HCT116 (cell line): ENCODE measurements around the gene FGF19. TPM values are rescaled to one million over a fixed set of nuclear protein-coding genes. Genes with fewer than 3 reads are reported as not detected.

Experiments used
- ATAC-seq: fragments of 200-7000 bp; cut with Tn5 transposase; 2 replicates; pipeline ENCODE4 v1.9.1; 2020; ENCODE audit warnings: mild to moderate bottlenecking, moderate library complexity
- BruUV-seq: library from RNA; stranded (reverse); fragments of 400-500 nt; replicated peaks from 2 replicates; lab custom pipeline; 2021; lab: Mats Ljungman, UMichigan
- CTCF ChIA-PET: fragments of 300-600 bp; sonication (Branson Sonifier 250); formaldehyde crosslinking; loops from one replicate; lab custom pipeline; 2021; ENCODE audit warnings: antibody characterized with exemption; lab: Charles Lee
- POLR2A ChIA-PET: fragments of 300-600, 350-600 bp; sonication (Branson Sonifier 250); formaldehyde crosslinking; loops from one replicate; lab custom pipeline; 2021; ENCODE audit warnings: antibody characterized with exemption; lab: Charles Lee
- RAD21 ChIA-PET, 2 experiments: fragments of 300-600 bp; sonication (Branson Sonifier 250); formaldehyde crosslinking; loops; one replicate each; lab custom pipeline; 2023; ENCODE audit warnings: low total read pairs in 2 of 2; ENCODE audit not compliant: uncharacterized antibody in 2 of 2, unreplicated experiment in 2 of 2, low non-redundant PET in 1 of 2; lab: Charles Lee
- DNase-seq: peaks from one replicate; pipeline ENCODE4 v3.0.0-alpha.2; 2010; ENCODE audit warnings: low read depth, low spot score
- H2AFZ ChIP-seq: fragments of 200-600 bp; shearing (Covaris generic), sonication (generic); 2 replicates; pipeline ENCODE4 v1.6.1; 2017; ENCODE audit warnings: low read depth, mixed run types, mixed read lengths, antibody characterized with exemption, low read length; ENCODE audit not compliant: poor library complexity, severe bottlenecking
- H3K27ac ChIP-seq: 2 replicates; pipeline ENCODE4 v1.5.1; 2012; ENCODE audit warnings: low read depth, low read length
- H3K27me3 ChIP-seq: fragments of 200-600 bp; sonication (generic); 2 replicates; pipeline ENCODE4 v1.6.1; 2016; ENCODE audit warnings: mixed run types, low read length, mixed read lengths; ENCODE audit not compliant: insufficient read depth
- H3K36me3 ChIP-seq, 2 experiments: fragments of 200-500 bp in 1 of 2; fragments of 200-600 bp in 1 of 2; sonication (Bioruptor generic) in 1 of 2; sonication (generic) in 1 of 2; 2 replicates each; pipeline versions ENCODE4 v1.5.1 to v1.6.1; 2014 to 2016; ENCODE audit warnings: low read length in 2 of 2, inconsistent platforms in 1 of 2, mixed read lengths in 1 of 2, mixed run types in 1 of 2; ENCODE audit not compliant: insufficient read depth in 2 of 2, control insufficient read depth in 1 of 2
- H3K4me1 ChIP-seq, 2 experiments: fragments of 200-600 bp in 1 of 2; sonication (generic) in 1 of 2; 2 replicates each; pipeline versions ENCODE4 v1.5.1 to v1.6.1; 2012 to 2017; ENCODE audit warnings: low read length in 2 of 2, inconsistent platforms in 1 of 2, mild to moderate bottlenecking in 1 of 2, mixed read lengths in 1 of 2, mixed run types in 1 of 2, moderate library complexity in 1 of 2; ENCODE audit not compliant: insufficient read depth in 2 of 2, control insufficient read depth in 1 of 2
- H3K4me2 ChIP-seq: fragments of 200-600 bp; sonication (generic); 2 replicates; pipeline ENCODE4 v1.6.1; 2017; ENCODE audit warnings: mixed run types, low read length, mixed read lengths
- H3K4me3 ChIP-seq, 2 experiments: fragments of 200-600 bp in 1 of 2; sonication (generic) in 1 of 2; replicated peaks in 1 of 2; 2 replicates each; pipeline ENCODE4 v1.5.1; 2011 to 2016; ENCODE audit warnings: low read length in 2 of 2, control low read depth in 1 of 2, low read depth in 1 of 2, mild to moderate bottlenecking in 1 of 2, mixed read lengths in 1 of 2, mixed run types in 1 of 2
- H3K79me2 ChIP-seq: fragments of 200-600 bp; sonication (generic); 2 replicates; pipeline ENCODE4 v1.6.1; 2017; ENCODE audit warnings: mild to moderate bottlenecking, mixed run types, low read length, moderate library complexity, mixed read lengths; ENCODE audit not compliant: insufficient read depth
- H3K9ac ChIP-seq: fragments of 200-600 bp; sonication (generic); 2 replicates; pipeline ENCODE4 v1.6.1; 2016; ENCODE audit warnings: low read length, mixed read lengths
- H3K9me2 ChIP-seq: fragments of 200-600 bp; sonication (generic), shearing (Covaris generic); 2 replicates; pipeline ENCODE4 v1.6.1; 2017; ENCODE audit warnings: mixed run types, mild to moderate bottlenecking, moderate library complexity; ENCODE audit not compliant: insufficient read depth
- H3K9me3 ChIP-seq, 2 experiments: fragments of 200-500 bp in 1 of 2; fragments of 200-600 bp in 1 of 2; sonication (Bioruptor generic) in 1 of 2; sonication (generic) in 1 of 2; 2 replicates each; pipeline ENCODE4 v1.6.1; 2014 to 2017; ENCODE audit warnings: low read length in 2 of 2, mixed read lengths in 2 of 2, inconsistent platforms in 1 of 2, low read depth in 1 of 2, mild to moderate bottlenecking in 1 of 2, mixed run types in 1 of 2, moderate library complexity in 1 of 2; ENCODE audit not compliant: control insufficient read depth in 1 of 2, insufficient read depth in 1 of 2
- H4K20me1 ChIP-seq: fragments of 200-600 bp; sonication (generic), shearing (Covaris generic); 2 replicates; pipeline ENCODE4 v1.6.1; 2017; ENCODE audit warnings: mixed run types, mild to moderate bottlenecking, moderate library complexity; ENCODE audit not compliant: insufficient read depth
- CBX3 ChIP-seq: IDR thresholded peaks from 2 replicates; pipeline ENCODE4 v1.6.1; 2012; ENCODE audit warnings: low read depth
- CTCF ChIP-seq, 3 experiments: fragments of 200-600 bp in 1 of 3; sonication (generic) in 1 of 3; IDR thresholded peaks in 2 of 3; conservative IDR thresholded peaks in 1 of 3; 2 replicates each; pipeline ENCODE4 v1.5.1; 2012 to 2017; ENCODE audit warnings: low read depth in 2 of 3, low read length in 2 of 3, antibody characterized with exemption in 1 of 3, borderline replicate concordance in 1 of 3, control low read depth in 1 of 3, mild to moderate bottlenecking in 1 of 3, mixed read lengths in 1 of 3, mixed run types in 1 of 3, moderate library complexity in 1 of 3; ENCODE audit not compliant: insufficient read depth in 1 of 3
- EGR1 ChIP-seq: IDR thresholded peaks from 2 replicates; pipeline ENCODE4 v1.6.1; 2012; ENCODE audit warnings: low read depth
- EZH2phosphoT487 ChIP-seq: fragments of 200-600 bp; IDR thresholded peaks from 2 replicates; pipeline ENCODE4 v1.6.1; 2018; ENCODE audit warnings: antibody characterized with exemption, borderline replicate concordance
- FOSL1 ChIP-seq: IDR thresholded peaks from 2 replicates; pipeline ENCODE4 v1.6.1; 2012; ENCODE audit warnings: low read depth
- MAX ChIP-seq: IDR thresholded peaks from 2 replicates; pipeline ENCODE4 v1.6.1; 2012
- POLR2A ChIP-seq: IDR thresholded peaks from 2 replicates; pipeline ENCODE4 v1.7.0; 2011; ENCODE audit warnings: borderline replicate concordance; ENCODE audit not compliant: insufficient read depth, insufficient read length; ENCODE audit errors: extremely low read depth
- POLR2AphosphoS5 ChIP-seq: IDR thresholded peaks from 2 replicates; pipeline ENCODE4 v1.6.1; 2011; ENCODE audit warnings: mild to moderate bottlenecking, low read depth, low read length, moderate library complexity
- RAD21 ChIP-seq: IDR thresholded peaks from 2 replicates; pipeline ENCODE4 v1.6.1; 2012; ENCODE audit warnings: low read depth, mild to moderate bottlenecking
- SIN3A ChIP-seq: IDR thresholded peaks from 2 replicates; pipeline ENCODE4 v1.6.1; 2012; ENCODE audit warnings: low read depth
- SRF ChIP-seq: IDR thresholded peaks from 2 replicates; pipeline ENCODE4 v1.6.1; 2012; ENCODE audit warnings: low read depth
- TCF7L2 ChIP-seq: IDR thresholded peaks from 2 replicates; pipeline ENCODE4 v1.7.0; 2011; ENCODE audit warnings: borderline replicate concordance, inconsistent platforms; ENCODE audit not compliant: insufficient read depth, insufficient read length; ENCODE audit errors: extremely low read depth
- YY1 ChIP-seq: IDR thresholded peaks from 2 replicates; pipeline ENCODE4 v1.6.1; 2011; ENCODE audit warnings: low read length, low read depth, moderate library complexity, mild to moderate bottlenecking; ENCODE audit not compliant: insufficient replicate concordance; ENCODE audit errors: extremely low read depth
- ZNF274 ChIP-seq: fragments of 200-500 bp; sonication (Bioruptor generic); IDR thresholded peaks from 2 replicates; pipeline ENCODE4 v1.6.1; 2014; ENCODE audit warnings: mild to moderate bottlenecking, low read depth, low read length, inconsistent platforms
- intact Hi-C: fragments of 100-400 bp; cut with micrococcal nuclease; formaldehyde crosslinking; loops from 2 replicates; pipeline ENCODE4 v1.10.0; 2022
- total RNA-seq: library from RNA; stranded (reverse); gene quantifications from one replicate; pipeline ENCODE4 v1.2.1, GENCODE V29; 2021; ENCODE audit not compliant: unreplicated experiment
- TF ChIP-seq, protein P1 (sequence below): IDR thresholded peaks from 2 replicates; pipeline ENCODE4 v1.6.1; 2012
- TF ChIP-seq, protein P2 (sequence below): IDR thresholded peaks from 2 replicates; pipeline ENCODE4 v1.6.1; 2011; ENCODE audit warnings: mild to moderate bottlenecking, low read length, moderate library complexity; ENCODE audit not compliant: insufficient replicate concordance; ENCODE audit errors: extremely low read depth

FGF19 gene
- total RNA-seq, 1 experiment from 2014 or later = 37.5 TPM

DNA sequence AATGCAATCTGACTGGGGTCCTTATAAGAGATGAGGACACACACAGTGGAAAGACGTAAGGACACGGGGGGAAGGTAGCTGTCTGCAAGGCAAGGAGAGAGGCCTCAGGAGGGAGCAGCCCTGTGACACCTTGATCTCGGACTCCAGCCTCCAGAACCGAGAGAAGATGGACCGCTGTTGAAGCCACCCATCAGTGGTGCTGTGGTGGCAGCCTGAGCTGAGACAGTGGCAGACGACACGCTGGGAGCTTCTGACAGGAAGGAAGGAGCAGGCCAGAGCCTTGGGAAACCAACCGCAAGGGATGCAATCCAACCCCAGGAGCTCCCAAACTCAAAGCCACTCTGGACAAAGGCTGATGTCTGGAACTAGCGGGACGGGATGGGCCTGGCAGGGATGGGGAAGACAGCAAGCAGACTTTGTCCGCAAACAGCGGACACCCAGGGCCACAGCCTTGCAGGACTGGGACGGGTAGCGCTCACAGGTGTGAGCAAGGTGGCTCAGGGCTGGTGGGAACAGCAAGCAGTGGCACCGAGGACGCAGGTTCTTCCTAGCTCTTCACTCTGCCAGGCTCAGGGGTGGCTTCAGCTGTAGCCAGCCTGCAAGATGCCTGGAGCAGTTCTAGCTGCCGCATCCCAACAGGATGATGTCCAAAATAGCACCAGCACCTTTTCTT, 39.6 kb downstream of the FGF19 start:
- Histone ChIP-seq H3K27me3 (no peaks in the 10 kb centered on the region), H3K4me1 (no peaks in the 10 kb centered on the region), H3K9me2 (no peaks in the 10 kb centered on the region)
- intact Hi-C loops = no loop called here
- ChIA-PET RAD21 (no interaction called here), POLR2A (no interaction called here)
- TF ChIP-seq ZNF274 = no peak
- TF ChIP-seq, all 23 proteins: peak for 0
- Histone ChIP-seq H3K4me3 (no peak overlapping the region), H3K79me2 (no peaks in the 10 kb centered on the region; the same call in 1 of the 2 replicates), H4K20me1 (no peaks in the 10 kb centered on the region), H3K9ac (no peak overlapping the region), H3K4me2 (no peak overlapping the region), H3K27ac (no peak overlapping the region), H2AFZ (no peak overlapping the region), H3K9me3 (no peaks in the 10 kb centered on the region), H3K36me3 (peaks cover 0 to under 1% of the 10 kb centered on the region in 2 experiments; a peak in 2 of 4 replicates)
- no peak for ATAC-seq
- CTCF ChIA-PET = no interaction called here
- no peak for DNase-seq
- no TSS peak for BruUV-seq

GRCh38 chr11:69663326-69663725, 40.5 kb downstream of the FGF19 start:
- ChIA-PET RAD21 (no interaction called here), POLR2A (no interaction called here), CTCF (no interaction called here)
- Histone ChIP-seq H3K4me2 (no peak overlapping the region), H2AFZ (no peak overlapping the region), H3K9ac (no peak overlapping the region), H4K20me1 (no peaks in the 10 kb centered on the region), H3K9me3 (no peaks in the 10 kb centered on the region), H3K79me2 (no peaks in the 10 kb centered on the region), H3K4me3 (no peak overlapping the region), H3K36me3 (no peaks in the 10 kb centered on the region; a peak in 1 of 4 replicates), H3K9me2 (no peaks in the 10 kb centered on the region), H3K4me1 (no peaks in the 10 kb centered on the region), H3K27ac (no peak overlapping the region), H3K27me3 (no peaks in the 10 kb centered on the region)
- ATAC-seq = no peak
- no peak for DNase-seq
- intact Hi-C loops = no loop called here
- TF ChIP-seq, protein P1, sequence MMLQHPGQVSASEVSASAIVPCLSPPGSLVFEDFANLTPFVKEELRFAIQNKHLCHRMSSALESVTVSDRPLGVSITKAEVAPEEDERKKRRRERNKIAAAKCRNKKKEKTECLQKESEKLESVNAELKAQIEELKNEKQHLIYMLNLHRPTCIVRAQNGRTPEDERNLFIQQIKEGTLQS = no peak
- TF ChIP-seq EZH2phosphoT487 (no peak), POLR2AphosphoS5 (no peak), MAX (no peak), EGR1 (no peak), SIN3A (no peak), POLR2A (no peak), ZNF274 (no peak), CBX3 (no peak), YY1 (no peak), SRF (no peak), CTCF (IDR thresholded peaks at IDR 0.05 in 2 of 3, conservative IDR thresholded peaks at IDR 0.05 in 1 of 3; ENCODE audit: borderline replicate concordance in 1 of 3, insufficient read depth in 1 of 3, low read depth in 2 of 3, low read length in 2 of 3) (no peak), FOSL1 (no peak), RAD21 (no peak), TCF7L2 (no peak)
- TF ChIP-seq, protein P2, sequence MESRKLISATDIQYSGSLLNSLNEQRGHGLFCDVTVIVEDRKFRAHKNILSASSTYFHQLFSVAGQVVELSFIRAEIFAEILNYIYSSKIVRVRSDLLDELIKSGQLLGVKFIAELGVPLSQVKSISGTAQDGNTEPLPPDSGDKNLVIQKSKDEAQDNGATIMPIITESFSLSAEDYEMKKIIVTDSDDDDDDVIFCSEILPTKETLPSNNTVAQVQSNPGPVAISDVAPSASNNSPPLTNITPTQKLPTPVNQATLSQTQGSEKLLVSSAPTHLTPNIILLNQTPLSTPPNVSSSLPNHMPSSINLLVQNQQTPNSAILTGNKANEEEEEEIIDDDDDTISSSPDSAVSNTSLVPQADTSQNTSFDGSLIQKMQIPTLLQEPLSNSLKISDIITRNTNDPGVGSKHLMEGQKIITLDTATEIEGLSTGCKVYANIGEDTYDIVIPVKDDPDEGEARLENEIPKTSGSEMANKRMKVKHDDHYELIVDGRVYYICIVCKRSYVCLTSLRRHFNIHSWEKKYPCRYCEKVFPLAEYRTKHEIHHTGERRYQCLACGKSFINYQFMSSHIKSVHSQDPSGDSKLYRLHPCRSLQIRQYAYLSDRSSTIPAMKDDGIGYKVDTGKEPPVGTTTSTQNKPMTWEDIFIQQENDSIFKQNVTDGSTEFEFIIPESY = no peak
- no TSS peak for BruUV-seq
